HepG2 (cell line): ENCODE results near the gene C5AR2. TPM values are rescaled to one million over a fixed set of nuclear protein-coding genes. Genes with fewer than 3 reads are reported as not detected.

Source experiments
- AHDC1 ChIP-seq: sonication (generic); formaldehyde crosslinking; IDR thresholded peaks from 2 replicates; pipeline ENCODE4 v1.5.1; 2020; ENCODE audit warnings: mild to moderate bottlenecking, missing genetic modification reagents, borderline replicate concordance
- ASH2L ChIP-seq: fragments of 300-600, 200-600 bp; sonication (generic); IDR thresholded peaks from 2 replicates; pipeline ENCODE4 v1.7.0; 2017; ENCODE audit warnings: low read depth, mild to moderate bottlenecking, moderate library complexity, mixed read lengths, low read length; ENCODE audit not compliant: insufficient read length
- DPF2 ChIP-seq: sonication (generic); formaldehyde crosslinking; IDR thresholded peaks from 2 replicates; pipeline ENCODE4 v1.4.0; 2020; ENCODE audit warnings: mild to moderate bottlenecking, low read depth, missing genetic modification reagents, borderline replicate concordance
- ETV5 ChIP-seq: IDR thresholded peaks from 2 replicates; pipeline ENCODE4 v1.6.1; 2018; ENCODE audit warnings: missing biosample characterization, missing genetic modification reagents, inconsistent platforms, borderline replicate concordance
- GPBP1L1 ChIP-seq: sonication (generic); formaldehyde crosslinking; IDR thresholded peaks from 2 replicates; pipeline ENCODE4 v1.5.0; 2020; ENCODE audit warnings: mild to moderate bottlenecking, missing genetic modification reagents
- KAT7 ChIP-seq: IDR thresholded peaks from 2 replicates; pipeline ENCODE4 v1.6.1; 2018; ENCODE audit warnings: borderline replicate concordance, missing compliant biosample characterization
- RELA ChIP-seq: sonication (generic); formaldehyde crosslinking; IDR thresholded peaks from 2 replicates; pipeline ENCODE4 v1.4.0; 2020; ENCODE audit warnings: missing genetic modification reagents
- TRIM22 ChIP-seq: fragments of 450-650 bp; IDR thresholded peaks from 2 replicates; pipeline ENCODE4 v1.6.1; 2017
- UBTF ChIP-seq: sonication (generic); formaldehyde crosslinking; IDR thresholded peaks from 2 replicates; pipeline ENCODE4 v1.4.0; 2020; ENCODE audit warnings: mild to moderate bottlenecking, missing genetic modification reagents
- ZFP82 ChIP-seq: sonication (generic); formaldehyde crosslinking; IDR thresholded peaks from 2 replicates; pipeline ENCODE4 v1.5.1; 2020; ENCODE audit warnings: mild to moderate bottlenecking, missing genetic modification reagents, borderline replicate concordance
- ZNF30 ChIP-seq: sonication (generic); formaldehyde crosslinking; IDR thresholded peaks from 2 replicates; pipeline ENCODE4 v1.5.0; 2020; ENCODE audit warnings: mild to moderate bottlenecking, missing genetic modification reagents
- ZNF354B ChIP-seq: sonication (generic); formaldehyde crosslinking; IDR thresholded peaks from 2 replicates; pipeline ENCODE4 v1.8.0; 2022; ENCODE audit warnings: mild to moderate bottlenecking, missing genetic modification reagents
- ZNF503 ChIP-seq: sonication (generic); formaldehyde crosslinking; IDR thresholded peaks from 2 replicates; pipeline ENCODE4 v1.4.0; 2020; ENCODE audit warnings: missing genetic modification reagents
- ZNF546 ChIP-seq: sonication (generic); formaldehyde crosslinking; conservative IDR thresholded peaks from 2 replicates; pipeline ENCODE4 v1.8.1; 2023; ENCODE audit warnings: mild to moderate bottlenecking, missing genetic modification reagents
- ZNF564 ChIP-seq: sonication (generic); formaldehyde crosslinking; IDR thresholded peaks from 2 replicates; pipeline ENCODE4 v1.8.1; 2023; ENCODE audit warnings: mild to moderate bottlenecking, missing genetic modification reagents
- ZNF589 ChIP-seq: sonication (generic); formaldehyde crosslinking; conservative IDR thresholded peaks from 2 replicates; pipeline ENCODE4 v1.8.0; 2022; ENCODE audit warnings: mild to moderate bottlenecking, moderate library complexity, missing genetic modification reagents
- ZNF7 ChIP-seq: IDR thresholded peaks from 2 replicates; pipeline ENCODE4 v1.6.1; 2016; ENCODE audit warnings: missing biosample characterization, missing genetic modification reagents
- ZNF878 ChIP-seq: sonication (generic); formaldehyde crosslinking; IDR thresholded peaks from 2 replicates; pipeline ENCODE4 v1.8.1; 2023; ENCODE audit warnings: mild to moderate bottlenecking, missing genetic modification reagents, moderate library complexity
- polyA plus RNA-seq, 8 experiments: library from polyadenylated mRNA; depleted of rRNA in 3 of 8; stranded (reverse) in 7 of 8; unstranded in 1 of 8; fragments of >200 nt; fragmentation: Illumina TruSeq in 4 of 8; extraction: Trizol in 4 of 8; gene quantifications; 2 replicates each; pipeline versions ENCODE4 v1.2.1 to v1.2.3, GENCODE V29; 2011 to 2016; ENCODE audit warnings: low read depth in 4 of 8, missing spikeins in 1 of 8, mixed read lengths in 1 of 8; ENCODE audit not compliant: insufficient read depth in 1 of 8
- total RNA-seq, 5 experiments: library from RNA; depleted of rRNA; stranded (reverse); fragments of >200 nt; fragmentation: Illumina TruSeq; extraction: Trizol; gene quantifications; 2 replicates each; pipeline ENCODE4 v1.2.3, GENCODE V29; 2016; ENCODE audit warnings: low read depth in 1 of 5

C5AR2 gene
- total and polyA plus RNA-seq, 2 of the 13 experiments (the other 11 are each of a cell fraction or from before 2014, with no cell fraction given) = 0.09 to 0.24 TPM

GRCh38 chr19:47353307-47353712, 21.3 kb downstream of the C5AR2 start (continued):
- TF ChIP-seq GPBP1L1 (CRISPR knock-in tag) = no peak
- no peak for TF ChIP-seq ZNF878 (CRISPR knock-in tag)
- TF ChIP-seq ZNF589 (CRISPR knock-in tag) = no peak
- no peak for TF ChIP-seq ZNF546 (CRISPR knock-in tag)
- no peak for TF ChIP-seq ZFP82 (CRISPR knock-in tag)
- no peak for TF ChIP-seq ZNF30 (CRISPR knock-in tag)
- no peak for TF ChIP-seq RELA
- no peak for TF ChIP-seq ZNF354B
- TF ChIP-seq AHDC1 = peak; percentile 61; the same call in 1 of the 2 replicates
- 0 out of 2 replicates have a peak, but pooled peaks have one; percentile 75 for TF ChIP-seq ZNF564
- TF ChIP-seq KAT7 (CRISPR knock-in tag) = no peak
- TF ChIP-seq UBTF = peak; percentile 53; the same call in 1 of the 2 replicates
- TF ChIP-seq ZNF503 (CRISPR knock-in tag) = no peak
- peak; percentile 67; the same call in 1 of the 2 replicates for TF ChIP-seq ETV5 (CRISPR knock-in tag)
- peak; percentile 73 for TF ChIP-seq ASH2L
- peak; percentile 62; the same call in 1 of the 2 replicates for TF ChIP-seq DPF2 (CRISPR knock-in tag)
- TF ChIP-seq ZNF7 (CRISPR knock-in tag) = no peak
- no peak for TF ChIP-seq TRIM22
